IMR-90 (cell line): ENCODE measurements around the gene ADTRP.

ENCODE experiments used
- BHLHE40 ChIP-seq: fragments of 150-350 bp; IDR thresholded peaks from 2 replicates; pipeline ENCODE4 v1.6.1; 2016; ENCODE audit warnings: mild to moderate bottlenecking, low read depth, low read length
- CEBPB ChIP-seq: IDR thresholded peaks from 2 replicates; pipeline ENCODE4 v1.6.1; 2012; ENCODE audit warnings: low read depth, low read length, improper control_type of control experiment
- CHD1 ChIP-seq: IDR thresholded peaks from 2 replicates; pipeline ENCODE4 v1.6.1; 2012; ENCODE audit warnings: low read depth, low read length, improper control_type of control experiment
- FOS ChIP-seq: fragments of 150-350 bp; IDR thresholded peaks from 2 replicates; pipeline ENCODE4 v1.6.1; 2016; ENCODE audit warnings: low read depth, low read length
- MXI1 ChIP-seq: IDR thresholded peaks from 2 replicates; pipeline ENCODE4 v1.6.1; 2012; ENCODE audit warnings: low read depth, mild to moderate bottlenecking, low read length, moderate library complexity, borderline replicate concordance
- NFE2L2 ChIP-seq: fragments of 150-350 bp; IDR thresholded peaks from 2 replicates; pipeline ENCODE4 v1.6.1; 2016; ENCODE audit warnings: low read depth, mild to moderate bottlenecking, low read length
- POLR2A ChIP-seq: IDR thresholded peaks from 2 replicates; pipeline ENCODE4 v1.6.1; 2012; ENCODE audit warnings: mild to moderate bottlenecking, low read depth, low read length
- RAD21 ChIP-seq: IDR thresholded peaks from 2 replicates; pipeline ENCODE4 v1.6.1; 2012; ENCODE audit warnings: low read length, improper control_type of control experiment
- RCOR1 ChIP-seq: IDR thresholded peaks from 2 replicates; pipeline ENCODE4 v1.6.1; 2012; ENCODE audit warnings: mild to moderate bottlenecking, low read length, improper control_type of control experiment; ENCODE audit not compliant: insufficient replicate concordance
- RFX5 ChIP-seq: IDR thresholded peaks from 2 replicates; pipeline ENCODE4 v1.8.0; 2012; ENCODE audit warnings: low read depth, mild to moderate bottlenecking, low read length, moderate library complexity
- SMC3 ChIP-seq: fragments of 150-350 bp; IDR thresholded peaks from 2 replicates; pipeline ENCODE4 v1.6.1; 2016; ENCODE audit warnings: low read depth, mild to moderate bottlenecking, antibody characterized with exemption, low read length, moderate library complexity
- TF ChIP-seq, protein P1 (sequence below): conservative IDR thresholded peaks from 2 replicates; pipeline ENCODE4 v1.5.1; 2012; ENCODE audit warnings: mild to moderate bottlenecking, low read depth, low read length, improper control_type of control experiment
- TF ChIP-seq, protein P2 (sequence below): fragments of 150-350 bp; IDR thresholded peaks from 2 replicates; pipeline ENCODE4 v1.6.1; 2016; ENCODE audit warnings: low read depth, mild to moderate bottlenecking, low read length, moderate library complexity, borderline replicate concordance
- TF ChIP-seq, protein P3 (sequence below): fragments of 150-350 bp; IDR thresholded peaks from 2 replicates; pipeline ENCODE4 v1.6.1; 2017; ENCODE audit warnings: mild to moderate bottlenecking, antibody characterized with exemption, low read length, low read depth

DNA sequence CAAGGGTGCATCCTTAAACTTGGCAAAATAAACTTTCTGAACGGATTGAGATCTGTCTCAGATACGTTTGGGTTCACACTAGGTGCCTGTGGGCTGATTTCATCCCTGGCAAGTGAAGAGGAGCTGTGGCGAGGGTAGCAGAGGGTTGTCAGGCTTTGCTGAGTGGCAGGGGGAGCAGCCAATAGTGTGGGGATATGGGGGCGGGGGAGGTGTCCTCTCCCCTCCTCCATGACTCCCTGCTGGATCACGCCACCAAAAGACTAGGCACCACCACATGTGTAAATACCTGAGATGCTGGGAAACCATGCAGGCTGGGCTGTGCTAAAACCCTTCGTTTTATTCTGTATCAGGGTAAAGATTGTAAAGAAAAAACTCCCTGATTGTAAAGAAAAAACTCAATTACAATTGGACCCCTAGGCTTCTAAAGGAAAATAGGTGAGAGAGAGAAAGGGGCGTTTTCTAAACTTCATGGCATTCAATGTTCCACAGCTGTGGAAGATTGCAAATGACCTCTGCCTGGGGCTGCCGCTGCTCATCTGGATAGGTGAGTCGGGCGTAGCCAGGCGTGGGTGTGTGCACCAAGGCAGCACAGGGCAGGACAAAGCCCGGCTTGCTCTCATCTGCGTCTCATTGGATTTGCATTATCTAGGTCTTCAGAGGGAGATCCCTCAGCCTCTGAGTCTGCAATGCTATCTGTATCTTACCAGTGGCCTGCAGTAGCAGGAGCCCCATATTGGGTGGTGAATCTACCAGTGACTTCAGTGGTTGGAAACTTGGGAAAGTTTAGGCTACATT is 26.9 kb upstream of the ADTRP start:
- TF ChIP-seq, protein P1, sequence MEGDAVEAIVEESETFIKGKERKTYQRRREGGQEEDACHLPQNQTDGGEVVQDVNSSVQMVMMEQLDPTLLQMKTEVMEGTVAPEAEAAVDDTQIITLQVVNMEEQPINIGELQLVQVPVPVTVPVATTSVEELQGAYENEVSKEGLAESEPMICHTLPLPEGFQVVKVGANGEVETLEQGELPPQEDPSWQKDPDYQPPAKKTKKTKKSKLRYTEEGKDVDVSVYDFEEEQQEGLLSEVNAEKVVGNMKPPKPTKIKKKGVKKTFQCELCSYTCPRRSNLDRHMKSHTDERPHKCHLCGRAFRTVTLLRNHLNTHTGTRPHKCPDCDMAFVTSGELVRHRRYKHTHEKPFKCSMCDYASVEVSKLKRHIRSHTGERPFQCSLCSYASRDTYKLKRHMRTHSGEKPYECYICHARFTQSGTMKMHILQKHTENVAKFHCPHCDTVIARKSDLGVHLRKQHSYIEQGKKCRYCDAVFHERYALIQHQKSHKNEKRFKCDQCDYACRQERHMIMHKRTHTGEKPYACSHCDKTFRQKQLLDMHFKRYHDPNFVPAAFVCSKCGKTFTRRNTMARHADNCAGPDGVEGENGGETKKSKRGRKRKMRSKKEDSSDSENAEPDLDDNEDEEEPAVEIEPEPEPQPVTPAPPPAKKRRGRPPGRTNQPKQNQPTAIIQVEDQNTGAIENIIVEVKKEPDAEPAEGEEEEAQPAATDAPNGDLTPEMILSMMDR, result no peak
- TF ChIP-seq POLR2A (no peak), SMC3 (no peak), RFX5 (no peak), CHD1 (no peak), NFE2L2 (no peak), RAD21 (no peak), CEBPB (no peak), RCOR1 (no peak), FOS (no peak), BHLHE40 (no peak), MXI1 (no peak)
- TF ChIP-seq, protein P2, sequence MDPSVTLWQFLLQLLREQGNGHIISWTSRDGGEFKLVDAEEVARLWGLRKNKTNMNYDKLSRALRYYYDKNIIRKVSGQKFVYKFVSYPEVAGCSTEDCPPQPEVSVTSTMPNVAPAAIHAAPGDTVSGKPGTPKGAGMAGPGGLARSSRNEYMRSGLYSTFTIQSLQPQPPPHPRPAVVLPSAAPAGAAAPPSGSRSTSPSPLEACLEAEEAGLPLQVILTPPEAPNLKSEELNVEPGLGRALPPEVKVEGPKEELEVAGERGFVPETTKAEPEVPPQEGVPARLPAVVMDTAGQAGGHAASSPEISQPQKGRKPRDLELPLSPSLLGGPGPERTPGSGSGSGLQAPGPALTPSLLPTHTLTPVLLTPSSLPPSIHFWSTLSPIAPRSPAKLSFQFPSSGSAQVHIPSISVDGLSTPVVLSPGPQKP, result no peak
- TF ChIP-seq, protein P3, sequence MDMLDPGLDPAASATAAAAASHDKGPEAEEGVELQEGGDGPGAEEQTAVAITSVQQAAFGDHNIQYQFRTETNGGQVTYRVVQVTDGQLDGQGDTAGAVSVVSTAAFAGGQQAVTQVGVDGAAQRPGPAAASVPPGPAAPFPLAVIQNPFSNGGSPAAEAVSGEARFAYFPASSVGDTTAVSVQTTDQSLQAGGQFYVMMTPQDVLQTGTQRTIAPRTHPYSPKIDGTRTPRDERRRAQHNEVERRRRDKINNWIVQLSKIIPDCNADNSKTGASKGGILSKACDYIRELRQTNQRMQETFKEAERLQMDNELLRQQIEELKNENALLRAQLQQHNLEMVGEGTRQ, result no peak
